OCI-LY1 (cell line): Measurements from ENCODE around the gene HYI.

Experiments
- CTCF ChIP-seq: fragments of 200-600 bp; sonication (generic), shearing (Covaris generic); IDR thresholded peaks from 2 replicates; pipeline ENCODE4 v1.5.1; 2017; ENCODE audit warnings: mild to moderate bottlenecking, antibody characterized with exemption, low read length, moderate library complexity, mixed read lengths
- EZH2 ChIP-seq: fragments of 200-600 bp; sonication (generic), shearing (Covaris generic); IDR thresholded peaks from 2 replicates; pipeline ENCODE4 v1.8.0; 2017; ENCODE audit warnings: borderline replicate concordance, mixed run types, mild to moderate bottlenecking, antibody characterized with exemption, low read length, moderate library complexity, mixed read lengths

- TF ChIP-seq CTCF: no peak
- TF ChIP-seq EZH2: no peak
Observed at GRCh38 chr1:43405219-43405875, 48.4 kb downstream of the HYI start.
